Hematopoietic multipotent progenitor cell treated with erythropoietin and hydrocortisone succinate and interleukin-3 and kit ligand, for 4 days (in vitro differentiated cells): Measurements from ENCODE around the gene CDC42EP4.
"Not testable (repeated sequence)": the region's sequence is repeated elsewhere in the genome, so short reads cannot be mapped to it uniquely, and the experiment has no call there.

Source experiments
- DNase-seq: peaks from one replicate; pipeline ENCODE4 v3.0.0-alpha.2; 2015

Gene CDC42EP4

DNA sequence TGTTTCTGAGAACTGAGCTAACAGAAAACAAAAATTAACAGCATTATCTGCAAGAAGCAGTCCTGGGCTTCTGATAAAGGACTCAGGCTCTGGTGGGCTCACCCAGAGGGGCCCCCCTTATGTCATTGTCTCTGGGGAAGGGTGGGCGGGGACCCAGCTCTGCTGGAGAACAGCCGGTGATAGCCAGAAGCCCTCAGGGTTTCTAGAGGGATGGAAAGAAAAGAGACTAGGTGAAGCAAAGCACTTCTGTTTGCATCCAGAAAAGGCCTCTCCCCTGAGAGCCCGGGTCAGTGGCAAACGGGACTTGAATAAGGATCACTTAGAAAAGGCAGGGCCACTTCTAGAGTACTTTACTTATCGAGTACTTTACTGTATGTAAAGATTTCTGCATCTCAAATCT lies 7.0 kb upstream of the CDC42EP4 start:
- peak; percentile 75 for DNase-seq

DNA sequence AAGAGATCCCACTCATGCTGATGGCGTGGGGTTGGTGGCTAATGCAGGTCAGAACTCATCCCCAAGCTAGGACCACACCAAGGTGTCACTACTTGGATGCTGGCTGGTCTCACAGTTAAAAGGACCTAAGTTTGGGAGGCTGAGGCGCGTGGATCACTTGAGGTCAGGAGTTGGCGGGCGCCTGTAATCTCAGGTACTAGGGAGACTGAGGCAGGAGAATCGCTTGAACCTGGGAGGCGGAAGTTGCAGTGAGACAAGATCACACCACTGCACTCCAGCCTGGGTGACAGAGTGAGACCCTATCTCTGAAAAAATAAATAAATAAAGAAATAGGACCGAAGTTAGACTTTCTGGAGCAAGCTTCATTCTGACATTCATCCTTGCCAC lies 6.6 kb upstream of the CDC42EP4 start:
- DNase-seq, result no peak

DNA sequence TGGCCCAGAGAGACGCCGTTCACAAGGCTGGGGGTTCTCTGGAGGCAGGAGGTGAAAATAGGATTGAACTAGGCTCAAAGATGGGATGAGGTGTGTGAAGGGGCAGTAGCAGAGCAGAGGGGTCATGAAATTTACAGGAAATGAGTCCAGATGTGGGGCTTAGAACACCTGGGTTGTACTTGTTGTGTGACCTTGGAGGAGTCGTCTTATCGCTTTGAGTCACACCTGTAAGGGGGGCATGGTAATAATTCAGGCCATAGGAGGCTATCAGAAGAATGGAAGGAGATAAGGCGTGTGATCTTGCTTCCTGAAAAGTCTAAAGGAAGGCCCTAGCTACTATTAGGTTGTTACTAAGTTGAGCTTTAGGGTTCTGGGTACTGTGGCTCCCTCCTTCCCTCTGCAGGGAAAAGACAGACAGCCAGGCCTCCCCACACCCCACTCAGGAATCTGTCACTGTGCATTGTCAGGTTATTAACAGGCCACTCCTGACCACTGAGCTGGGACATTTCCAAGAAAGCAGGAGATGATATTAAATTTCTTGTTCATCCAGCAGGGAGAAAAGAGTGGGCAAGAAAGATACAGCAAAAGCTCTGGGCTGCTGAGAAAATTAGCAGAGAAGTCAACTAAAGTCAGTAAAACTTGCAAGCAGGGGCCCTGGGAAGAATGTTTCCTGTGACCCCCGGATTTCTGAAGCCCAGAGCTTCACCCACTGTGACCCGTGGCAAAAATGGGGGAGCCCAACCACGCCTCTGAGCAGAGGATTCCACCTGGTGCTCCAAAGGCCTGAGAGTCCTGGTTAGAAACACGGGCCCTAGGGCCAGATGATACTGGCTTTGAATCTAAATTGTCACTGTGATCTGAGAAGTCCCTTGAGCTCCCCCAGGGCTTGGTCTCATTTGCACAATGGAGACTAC lies 6.0 kb upstream of the CDC42EP4 start:
- no peak for DNase-seq

DNA sequence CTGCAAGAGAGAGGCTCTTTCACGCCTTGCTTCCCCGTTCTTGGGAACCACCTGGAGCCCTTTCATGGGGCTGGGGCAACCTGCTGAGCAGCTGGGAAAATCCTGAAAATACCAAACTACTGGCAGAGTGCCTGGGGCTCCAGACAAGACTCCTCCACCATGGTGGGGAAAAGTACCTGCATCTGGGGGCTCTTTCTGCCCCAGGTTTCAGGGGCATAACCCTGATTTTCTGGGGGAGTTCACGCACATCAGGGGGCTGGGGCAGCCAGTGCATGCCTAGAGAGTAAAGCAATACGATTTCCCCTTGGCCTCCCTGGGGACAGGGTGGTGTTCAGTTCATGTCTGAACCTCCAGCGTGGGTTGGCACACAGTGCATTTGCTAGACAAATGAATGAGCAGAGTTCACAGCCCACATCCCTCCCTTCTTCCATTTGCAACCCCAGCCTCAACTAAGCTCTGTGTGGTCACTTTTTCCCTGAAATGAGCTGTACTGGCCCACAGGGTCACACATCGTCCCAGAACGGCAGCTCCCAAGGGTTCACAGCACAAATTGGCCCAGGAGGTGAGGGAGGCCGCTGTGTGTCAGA lies 5.2 kb upstream of the CDC42EP4 start:
- DNase-seq, result no peak

DNA sequence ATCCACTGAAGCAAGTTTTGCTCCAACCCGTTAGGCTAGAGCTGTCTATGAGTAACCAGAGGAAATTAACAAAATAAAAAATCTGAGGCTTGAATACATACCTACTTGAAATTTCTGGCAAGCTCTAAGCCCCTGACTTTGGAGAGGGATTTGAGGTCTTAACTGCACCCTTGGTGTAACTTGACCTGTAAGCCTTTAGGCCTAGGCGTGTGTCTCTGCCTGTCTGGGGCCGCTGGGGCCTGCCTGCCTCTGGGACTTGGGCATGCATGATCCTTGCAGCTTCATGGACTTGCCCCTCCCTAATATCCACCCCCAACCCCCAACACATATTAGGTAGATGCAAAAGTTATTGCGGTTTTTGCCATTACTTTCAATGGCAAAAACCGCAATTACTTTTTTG lies 3.7 kb upstream of the CDC42EP4 start:
- no peak for DNase-seq

DNA sequence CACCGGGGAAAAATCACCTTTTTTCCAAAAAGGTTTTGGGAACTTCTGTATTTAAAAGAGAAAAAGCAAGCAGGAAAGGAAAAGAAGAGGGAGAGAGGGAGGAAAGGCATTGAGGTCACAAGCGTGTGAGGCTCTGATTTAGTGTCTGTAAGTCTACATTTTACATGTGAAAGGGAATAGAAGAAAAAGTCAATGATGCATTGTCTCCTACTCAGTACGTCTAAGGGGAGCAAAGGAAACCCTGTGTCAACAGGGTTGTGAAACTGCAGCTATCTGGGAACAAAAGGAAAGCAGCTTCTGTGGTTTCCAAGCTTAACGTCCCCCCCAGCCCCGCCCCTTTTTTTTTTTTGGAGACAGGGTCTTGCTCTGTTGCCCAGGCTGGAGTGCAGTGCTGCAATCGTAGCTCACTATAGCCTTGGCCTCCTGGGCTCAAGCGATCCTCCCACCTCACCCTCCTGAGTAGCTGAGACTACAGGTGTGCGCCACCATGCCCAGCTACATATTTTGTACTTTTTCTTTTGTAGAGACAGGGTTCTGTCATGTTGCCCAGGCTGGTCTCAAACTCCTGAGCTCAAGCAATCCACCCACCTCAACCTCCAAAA lies 1.8 kb upstream of the CDC42EP4 start:
- peak; percentile 20 for DNase-seq

DNA sequence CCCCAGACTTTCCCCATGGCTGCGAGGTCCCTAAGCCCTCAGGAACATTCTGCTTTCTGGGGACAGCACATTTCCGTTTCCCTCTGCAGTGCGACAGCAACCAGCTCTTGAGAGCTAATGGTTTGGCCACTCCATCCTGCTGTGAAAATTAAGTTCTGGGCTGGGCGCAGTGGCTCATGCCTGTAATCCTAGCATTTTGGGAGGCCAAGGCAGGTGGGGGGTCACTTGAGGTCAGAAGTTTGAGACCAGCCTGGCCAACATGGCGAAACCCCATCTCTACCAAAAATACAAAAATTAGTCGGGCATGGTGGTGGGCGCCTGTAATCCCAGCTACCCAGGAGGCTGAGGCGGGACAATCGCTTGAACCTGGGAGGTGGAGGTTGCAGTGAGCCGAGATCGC lies 1.1 kb upstream of the CDC42EP4 start:
- DNase-seq, result not testable (repeated sequence)

DNA sequence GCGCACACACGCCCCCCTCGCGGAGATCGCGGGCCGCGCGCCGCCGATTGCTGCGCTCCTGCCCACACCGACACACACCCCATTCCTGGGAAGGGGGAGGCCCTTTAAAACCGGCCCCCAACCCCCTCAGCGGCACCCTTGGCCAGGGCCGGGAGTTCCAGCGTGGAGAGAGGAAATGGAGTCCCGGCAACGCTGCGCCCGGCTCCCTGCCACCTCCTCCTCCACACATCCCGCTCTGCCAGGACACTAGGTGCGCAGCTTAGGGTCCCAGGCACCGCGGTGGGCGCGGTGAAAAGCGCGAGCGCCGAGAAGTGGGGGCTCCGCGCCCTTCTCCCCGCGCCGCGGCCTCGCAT lies 397 bp downstream of the CDC42EP4 start:
- no peak for DNase-seq

DNA sequence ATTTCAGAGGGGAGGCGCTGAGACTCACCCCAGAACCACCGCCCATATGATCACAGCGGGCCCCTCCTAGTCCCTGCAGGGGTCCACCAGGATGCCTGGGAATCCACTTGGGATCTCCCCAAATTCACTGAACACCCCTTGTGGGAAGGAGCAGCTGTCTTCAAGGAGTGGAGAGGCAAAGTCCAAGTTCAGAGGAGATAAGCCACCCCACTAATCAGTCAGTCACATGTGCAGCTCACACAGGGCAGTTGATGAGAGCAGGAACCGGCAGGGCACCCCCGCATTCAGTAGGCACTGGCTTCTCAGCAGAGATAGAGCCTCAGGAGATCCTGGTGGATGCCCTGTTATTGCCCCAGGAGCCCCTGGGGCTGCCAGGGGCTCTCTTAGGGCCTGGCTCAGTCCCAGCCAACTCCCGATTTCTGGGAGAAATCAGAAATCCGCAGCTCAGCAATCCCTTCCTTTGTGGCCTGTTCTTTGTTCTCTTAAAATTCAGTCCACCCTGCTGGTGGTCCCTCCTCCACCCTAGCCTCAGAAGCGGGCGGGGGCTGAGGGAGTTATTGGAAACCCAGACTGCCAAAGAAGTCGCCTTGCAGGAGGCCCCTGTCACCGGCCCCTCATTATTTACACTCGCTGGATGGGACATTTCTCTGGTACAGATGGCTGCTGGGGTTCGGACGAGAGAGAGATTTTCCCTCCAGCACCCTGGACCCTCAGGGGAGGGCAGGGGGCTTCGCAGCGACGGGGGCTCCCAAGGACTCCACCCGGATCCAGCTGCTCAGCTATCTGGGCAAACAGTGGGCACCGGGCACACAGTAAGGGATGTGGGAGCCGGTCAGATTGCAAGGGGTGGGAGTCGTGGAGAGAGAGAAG lies 1.8 kb downstream of the CDC42EP4 start:
- DNase-seq, result peak; percentile 94

DNA sequence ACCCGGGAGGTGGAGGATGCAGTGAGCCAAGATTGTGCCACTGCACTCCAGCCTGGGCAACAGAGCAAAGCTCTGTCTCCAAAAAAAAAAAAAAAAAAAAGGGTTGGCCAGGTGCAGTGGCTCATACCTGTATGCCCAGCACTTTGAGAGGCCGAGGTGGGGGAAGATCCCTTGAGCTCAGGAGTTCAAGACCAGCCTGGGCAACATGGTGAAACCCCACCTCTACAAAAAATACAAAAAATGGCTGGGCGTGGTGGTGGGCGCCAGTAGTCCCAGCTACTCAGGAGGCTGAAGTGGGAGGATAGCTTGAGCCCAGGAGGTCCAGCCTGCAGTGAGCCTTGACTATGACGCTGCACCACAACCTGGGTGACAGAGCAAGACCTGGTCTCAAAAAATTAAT lies 2.8 kb downstream of the CDC42EP4 start:
- DNase-seq, result not testable (repeated sequence)

DNA sequence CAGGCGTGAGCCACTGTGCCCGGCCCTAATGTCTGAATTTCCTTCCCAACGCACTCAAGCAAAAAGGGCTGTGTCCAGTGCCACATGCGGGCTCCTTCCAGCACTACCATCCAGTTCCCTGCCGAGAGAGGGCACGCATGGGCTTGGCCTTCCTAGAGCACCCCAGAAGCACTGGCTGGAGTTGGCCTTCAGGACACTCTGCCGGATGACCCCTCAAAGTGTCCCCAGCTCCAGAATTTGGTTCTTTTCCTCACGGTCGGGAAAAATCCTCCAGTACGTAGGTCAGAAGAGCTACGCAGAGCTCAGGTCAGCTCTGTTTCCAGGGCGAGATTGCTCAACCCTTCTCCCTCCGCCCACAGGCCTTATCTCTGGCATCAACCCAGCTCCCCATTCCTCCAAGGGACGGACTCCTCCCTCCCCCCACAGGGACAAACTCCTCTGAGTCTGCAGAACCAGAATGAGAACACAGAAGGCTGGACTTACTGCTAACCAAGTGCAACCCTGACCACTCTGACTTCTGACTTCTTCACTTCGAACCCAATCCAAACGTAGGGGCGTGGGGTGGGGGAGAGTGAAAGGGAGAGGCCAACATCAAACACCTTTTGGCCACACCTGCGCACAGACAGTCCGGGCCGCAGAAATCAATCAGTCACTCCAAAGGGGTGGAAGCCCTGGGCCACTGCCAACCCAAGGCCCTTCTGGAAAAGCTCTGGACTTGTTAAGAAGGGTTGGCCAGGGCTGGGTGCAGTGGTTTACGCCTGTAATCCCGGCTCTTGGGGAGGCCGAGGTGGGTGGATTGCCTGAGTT lies 3.6 kb downstream of the CDC42EP4 start:
- DNase-seq, result peak; percentile 78

DNA sequence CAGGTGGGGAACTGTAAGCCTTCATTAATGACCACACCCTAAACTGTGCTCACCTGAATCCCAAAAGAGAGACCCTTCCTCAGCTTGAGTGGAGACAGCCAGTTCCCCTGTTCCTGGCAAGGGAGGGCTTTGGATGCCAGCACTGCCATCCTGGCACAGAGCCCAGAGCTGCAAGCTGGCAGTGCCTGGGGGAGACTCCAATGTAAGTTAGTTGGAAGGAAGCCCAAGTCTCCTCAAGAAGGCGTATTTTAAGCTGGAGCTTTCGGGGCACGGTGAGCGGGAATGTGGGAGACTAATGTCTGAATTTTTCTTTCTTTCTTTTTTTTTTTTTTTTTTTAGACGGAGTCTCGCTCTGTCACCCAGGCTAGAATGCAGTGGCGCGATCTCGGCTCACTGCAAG lies 4.7 kb downstream of the CDC42EP4 start:
- DNase-seq, result peak; percentile 42

DNA sequence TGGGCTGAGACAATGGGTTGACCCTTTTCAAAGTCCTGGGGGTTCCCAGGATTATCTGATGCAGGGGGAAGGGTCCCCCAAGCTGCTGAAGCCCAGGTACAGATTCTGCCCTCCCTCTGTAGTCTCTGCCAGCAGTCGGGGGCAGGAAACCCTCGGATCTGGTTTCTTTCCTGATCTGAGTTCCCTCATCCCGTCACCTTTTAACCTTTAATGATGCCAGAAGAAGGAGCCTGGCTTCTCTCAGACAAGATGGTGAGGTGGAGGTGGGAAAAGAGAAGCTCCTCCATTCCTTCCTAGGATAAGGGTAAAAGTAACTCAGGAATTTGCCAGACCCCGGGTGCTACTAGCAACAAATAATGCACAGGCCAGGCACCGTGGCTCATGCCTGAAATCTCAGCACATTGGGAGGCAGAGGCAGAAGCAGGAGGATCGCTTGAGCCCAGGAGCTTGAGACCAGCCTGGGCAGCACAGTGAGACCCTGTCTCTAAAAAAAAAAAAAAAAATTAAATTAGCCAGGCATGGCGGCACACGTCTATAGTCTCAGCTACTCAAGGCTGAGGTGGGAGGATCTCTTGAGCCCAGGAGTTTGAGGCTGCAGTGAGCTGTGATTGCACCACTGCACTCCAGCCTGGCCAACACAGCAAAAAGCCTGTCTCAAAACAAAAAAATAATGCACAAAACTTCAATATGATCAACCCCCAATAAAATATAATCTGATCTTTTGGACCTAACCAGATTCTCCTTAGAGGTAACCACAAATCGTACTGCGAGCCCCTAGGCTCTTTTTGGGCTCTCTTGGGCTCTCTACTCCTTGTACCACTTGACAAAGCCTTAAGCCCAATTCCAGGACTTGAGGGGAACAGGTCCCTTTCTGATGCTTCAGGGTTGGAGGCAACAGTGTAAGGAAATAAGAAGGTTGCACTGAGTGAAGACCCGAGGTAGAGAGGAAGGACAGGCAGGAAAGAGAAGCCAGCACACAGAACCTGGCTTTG lies 5.7 kb downstream of the CDC42EP4 start:
- DNase-seq, result no peak

DNA sequence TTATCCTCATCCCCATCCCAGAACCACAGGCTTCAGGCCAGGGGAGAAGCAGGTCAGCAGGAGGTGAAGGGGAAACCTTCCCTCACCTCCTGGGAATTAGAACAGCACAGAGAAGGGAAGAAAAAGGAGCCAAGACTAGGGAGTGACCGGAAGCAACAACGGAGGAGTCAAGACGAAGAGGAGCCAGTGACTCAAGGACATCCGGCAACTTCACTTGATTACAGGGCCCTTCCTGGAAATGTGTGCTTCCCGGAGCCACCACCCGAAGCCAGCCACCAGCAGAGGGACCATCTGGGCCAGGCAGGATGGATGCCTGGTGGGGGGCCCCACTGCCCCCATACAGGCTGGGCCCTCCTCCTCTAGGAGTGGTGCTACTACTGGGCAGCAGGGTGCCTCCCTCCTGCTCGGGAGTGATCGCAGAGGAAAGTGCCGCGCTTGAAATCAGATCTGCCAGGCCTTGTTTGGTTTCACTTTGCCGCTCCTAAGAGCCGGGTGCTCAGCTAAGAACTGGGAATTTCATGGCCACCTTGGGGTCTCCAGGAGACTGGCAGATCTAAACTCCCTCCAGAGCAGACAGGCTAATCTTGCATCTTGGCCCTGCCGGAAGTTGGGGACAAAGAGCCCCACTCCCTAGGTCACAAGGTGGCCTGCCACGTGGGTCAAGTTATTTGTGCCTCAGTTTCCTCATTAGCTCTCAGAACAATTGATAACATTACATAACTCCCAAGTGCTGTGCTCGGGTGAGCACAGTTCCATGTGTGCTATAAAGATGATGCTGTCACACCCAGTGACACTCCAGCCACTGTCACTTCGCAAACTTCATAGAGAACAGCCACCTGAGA lies 6.6 kb downstream of the CDC42EP4 start:
- peak; percentile 57 for DNase-seq

DNA sequence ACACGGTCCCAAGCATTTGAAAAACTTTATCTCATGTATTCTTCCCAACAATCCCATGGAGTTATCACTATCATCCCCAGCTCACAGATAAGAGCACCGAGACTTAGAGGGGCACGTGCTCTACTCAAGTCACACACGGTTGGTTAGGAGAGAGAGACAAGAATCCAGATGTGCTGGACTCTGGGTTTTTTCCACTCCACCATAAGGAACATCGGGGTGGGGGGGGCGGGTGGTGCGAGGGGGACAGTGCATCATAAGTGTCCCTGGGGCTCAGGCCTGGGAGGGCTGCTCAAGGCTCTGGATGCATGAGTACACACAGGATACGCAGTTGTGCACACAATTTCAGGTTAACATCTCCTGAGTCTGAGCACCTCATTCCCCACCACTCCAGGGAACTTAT lies 7.4 kb downstream of the CDC42EP4 start:
- no peak for DNase-seq

DNA sequence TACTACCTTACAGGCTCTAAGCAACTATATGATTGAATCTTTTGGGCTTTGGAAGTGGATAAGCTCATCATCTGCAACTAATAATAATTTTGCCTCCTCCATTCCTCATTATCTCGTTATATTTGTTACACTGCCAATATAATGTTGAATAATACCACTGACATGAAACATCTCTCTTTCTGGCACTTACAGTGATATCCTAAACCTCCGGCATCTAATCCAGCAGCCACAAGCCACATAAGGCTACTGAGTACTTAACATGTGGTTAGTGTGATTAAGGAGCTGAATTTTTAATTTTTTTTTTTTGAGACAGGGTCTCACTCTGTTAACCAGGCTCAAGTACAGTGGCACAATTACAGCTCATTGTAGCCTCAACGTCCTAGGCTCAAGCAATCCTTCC lies 9.6 kb downstream of the CDC42EP4 start:
- peak; percentile 64 for DNase-seq

DNA sequence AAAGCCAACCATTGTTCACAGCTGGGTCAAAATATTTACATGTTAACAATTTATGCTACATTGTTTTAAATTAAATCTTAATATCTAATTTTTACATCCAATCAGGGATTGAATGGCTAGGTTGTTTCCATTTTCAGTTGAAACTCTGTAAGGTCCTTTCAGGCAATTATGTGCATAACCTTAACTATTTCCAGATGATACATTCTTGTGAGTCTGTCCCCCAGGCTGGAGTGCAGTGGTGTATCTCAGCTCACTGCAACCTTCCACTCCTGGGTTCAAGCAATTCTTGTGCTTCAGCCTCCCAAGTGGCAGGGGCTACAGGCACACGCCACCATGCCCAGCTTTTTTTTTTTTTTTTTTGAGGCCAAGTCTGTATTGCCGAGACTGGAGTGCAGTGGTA lies 10.4 kb downstream of the CDC42EP4 start:
- no peak for DNase-seq

DNA sequence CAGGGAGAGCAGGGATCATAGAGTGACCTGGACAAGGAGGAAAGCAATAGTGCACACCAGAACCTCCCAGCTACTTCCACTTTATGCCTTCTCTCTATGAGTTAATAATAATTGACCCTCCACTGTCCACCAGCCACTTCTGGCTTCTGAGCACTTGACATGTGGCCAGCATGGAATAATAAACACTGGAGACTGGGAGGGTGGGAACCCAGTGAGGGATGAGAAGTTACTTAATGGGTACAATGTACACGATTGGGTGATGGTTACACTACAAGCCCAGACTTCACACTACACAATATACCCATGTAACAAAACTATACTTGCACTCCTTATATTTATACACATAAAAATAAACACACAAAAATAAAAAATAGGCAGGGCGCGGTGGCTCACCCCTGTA lies 11.4 kb downstream of the CDC42EP4 start:
- DNase-seq, result no peak

DNA sequence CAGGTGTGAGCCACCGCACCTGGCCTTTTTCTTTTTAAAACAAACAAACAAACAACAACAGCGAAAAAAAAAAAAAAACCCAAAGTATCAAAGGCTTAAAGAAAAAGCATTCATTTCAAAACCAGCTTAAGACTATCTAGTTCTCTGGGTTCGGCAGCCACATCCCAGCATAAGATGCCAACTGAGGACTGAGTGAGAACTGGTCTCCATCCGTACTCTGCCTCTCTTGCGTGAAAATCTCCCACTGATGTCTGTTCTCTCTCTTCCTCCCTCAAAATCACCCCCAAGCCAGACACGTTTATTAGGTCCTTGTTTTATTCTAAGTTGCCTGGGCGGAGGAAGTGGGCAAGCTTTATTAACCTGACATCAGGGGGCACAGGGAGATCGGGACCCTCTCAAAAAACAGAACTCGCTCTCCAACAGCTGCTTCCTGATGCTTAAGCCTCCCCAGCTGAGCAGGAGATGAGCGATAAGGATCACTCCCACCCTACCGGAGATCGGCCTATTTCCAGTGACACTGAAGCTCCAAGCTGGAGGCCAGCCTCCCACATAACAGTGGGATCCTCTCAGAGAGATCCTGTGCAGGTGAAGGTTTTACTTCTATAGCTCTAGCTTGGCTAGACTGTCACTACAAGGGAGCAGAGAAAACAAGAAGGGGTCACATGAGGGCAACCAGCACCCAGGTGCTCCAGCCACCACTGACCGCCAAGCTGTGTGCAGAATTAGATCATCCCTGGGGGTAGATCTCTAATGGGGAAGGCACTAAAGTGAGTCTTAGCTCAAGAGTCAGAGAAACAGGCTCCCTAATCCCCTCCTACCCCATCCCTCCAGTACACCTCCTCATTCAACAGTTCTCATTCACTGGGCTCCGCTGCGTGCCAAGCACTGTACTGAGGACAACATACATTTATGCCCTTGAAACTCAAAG lies 13.6 kb downstream of the CDC42EP4 start:
- DNase-seq, result peak; percentile 49
